GM21515 (cell line): Measurements from ENCODE around the gene SIK2.
"Not testable (repeated sequence)": the region's sequence is repeated elsewhere in the genome, so short reads cannot be mapped to it uniquely, and the experiment has no call there.

ENCODE experiments used
- ATAC-seq: cut with Tn5 transposase; IDR thresholded peaks from one replicate; pipeline ENCODE4 v1.9.1; 2021; ENCODE audit not compliant: unreplicated experiment

Gene SIK2

DNA sequence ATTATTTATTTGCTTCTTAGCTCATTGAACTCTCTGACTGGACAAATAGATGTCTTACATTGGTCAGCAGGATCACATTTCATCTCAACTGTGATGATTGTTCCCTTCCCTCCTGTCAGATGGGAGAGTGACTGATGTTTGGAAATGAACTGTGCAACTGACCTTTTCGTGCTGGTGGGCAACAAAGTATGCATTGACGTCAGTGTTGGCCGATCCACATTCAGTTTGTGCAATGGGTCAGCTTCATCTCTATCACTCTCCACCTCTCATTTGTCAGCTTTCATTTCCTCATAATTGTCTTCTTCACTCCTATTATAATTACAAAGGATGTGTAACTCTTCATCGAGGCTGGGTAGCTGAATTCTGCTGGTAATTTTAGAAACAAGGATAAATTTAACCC is 92.6 kb downstream of the SIK2 start:
- ATAC-seq, result no peak

DNA sequence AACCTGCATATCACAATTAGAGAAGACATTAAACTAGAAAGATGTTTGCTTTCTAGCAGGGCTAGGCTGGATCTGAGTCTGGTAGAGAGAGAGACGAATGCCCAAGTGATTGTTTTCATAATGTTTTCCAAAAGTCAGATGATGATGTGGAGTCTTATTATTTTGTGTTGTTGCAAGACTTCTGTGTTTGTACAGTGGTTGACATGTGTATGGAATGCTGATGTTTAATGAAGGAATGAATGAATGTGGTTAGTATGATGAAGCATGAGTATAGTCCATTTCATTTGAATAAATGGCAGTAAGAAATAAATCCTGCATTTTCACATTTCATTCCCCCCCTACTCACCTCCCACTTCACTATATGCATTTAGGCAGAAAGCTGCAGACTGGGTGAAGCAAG is 94.3 kb downstream of the SIK2 start:
- ATAC-seq, result no peak

DNA sequence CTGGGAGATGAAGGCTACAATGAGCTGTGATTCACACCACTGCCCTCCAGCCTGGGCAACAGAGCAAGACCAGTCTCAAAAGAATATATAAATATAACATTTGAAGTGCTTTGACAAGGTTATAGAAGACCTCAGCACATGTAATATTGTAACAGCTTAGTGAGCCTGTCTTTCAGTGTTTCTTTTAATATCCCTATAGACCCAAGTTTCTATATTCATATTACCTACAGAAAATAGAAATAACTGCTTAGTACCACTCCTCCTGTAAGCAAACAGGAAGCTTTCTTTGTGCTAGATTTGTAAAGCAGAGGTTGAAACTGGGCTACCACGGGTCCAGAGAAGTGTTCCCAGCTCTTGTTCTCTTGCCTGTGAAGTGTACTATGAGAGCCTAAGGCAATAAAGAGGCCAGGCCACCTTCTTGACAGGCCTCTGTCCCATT is 95.7 kb downstream of the SIK2 start:
- ATAC-seq, result peak; percentile 55

DNA sequence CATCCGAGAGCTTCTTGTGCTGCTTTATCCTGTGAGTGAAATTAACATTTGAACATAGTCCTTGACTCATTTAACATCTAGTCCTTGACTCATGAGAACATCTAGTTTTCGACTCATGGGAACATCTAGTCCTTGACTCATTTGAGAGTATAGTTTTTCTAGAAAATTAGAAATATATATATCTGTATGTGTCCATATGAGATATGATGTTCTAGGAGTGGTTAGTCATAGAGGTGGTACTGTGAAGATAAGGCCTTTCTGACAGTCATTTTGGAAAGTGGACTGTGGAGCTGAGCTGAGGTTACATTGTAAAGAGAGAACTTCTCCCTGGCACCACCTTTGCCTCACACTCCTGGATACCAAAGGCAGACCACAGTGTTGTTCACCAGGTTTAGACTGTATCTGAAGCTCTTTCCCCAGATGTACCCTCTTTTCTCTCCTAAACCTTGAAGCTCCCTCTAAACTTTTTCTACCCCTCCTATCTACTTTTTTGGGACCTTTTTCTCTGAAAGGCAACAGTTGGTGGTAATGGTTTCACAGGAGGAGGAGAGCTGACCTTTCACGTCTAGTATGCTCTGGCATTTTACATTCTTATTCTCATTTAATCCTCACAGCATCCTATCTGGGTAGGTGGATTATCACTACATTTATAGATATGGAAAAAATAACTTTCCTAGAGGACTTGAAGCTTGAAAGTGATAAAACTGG is 96.8 kb downstream of the SIK2 start:
- no peak for ATAC-seq

DNA sequence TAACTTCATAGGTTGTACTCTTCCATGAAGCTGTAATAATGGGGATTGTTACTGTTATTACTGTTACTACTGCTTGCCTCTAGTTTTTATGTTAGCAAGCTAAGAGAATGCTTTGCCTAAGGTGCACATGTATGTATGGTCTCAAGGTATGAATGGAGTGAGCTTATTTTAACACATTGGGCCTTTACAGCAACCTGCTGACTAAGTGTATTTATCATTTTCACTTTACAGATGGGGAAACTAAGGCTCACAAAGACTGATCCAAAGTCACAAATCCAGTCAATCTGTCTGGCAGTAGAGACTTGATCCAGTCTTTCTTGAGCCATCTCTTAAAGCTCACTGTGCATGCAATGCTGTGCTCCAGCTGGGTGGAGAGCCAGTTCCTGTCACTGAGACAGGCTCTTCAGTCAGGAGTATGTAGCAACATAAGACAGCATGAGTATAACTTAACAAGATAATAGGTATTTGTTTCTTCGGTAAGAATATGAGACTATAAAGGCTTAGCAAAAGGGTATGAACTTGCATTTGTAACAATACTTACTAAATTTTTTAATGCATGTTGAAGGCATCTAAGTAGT is 97.4 kb downstream of the SIK2 start:
- no peak for ATAC-seq

DNA sequence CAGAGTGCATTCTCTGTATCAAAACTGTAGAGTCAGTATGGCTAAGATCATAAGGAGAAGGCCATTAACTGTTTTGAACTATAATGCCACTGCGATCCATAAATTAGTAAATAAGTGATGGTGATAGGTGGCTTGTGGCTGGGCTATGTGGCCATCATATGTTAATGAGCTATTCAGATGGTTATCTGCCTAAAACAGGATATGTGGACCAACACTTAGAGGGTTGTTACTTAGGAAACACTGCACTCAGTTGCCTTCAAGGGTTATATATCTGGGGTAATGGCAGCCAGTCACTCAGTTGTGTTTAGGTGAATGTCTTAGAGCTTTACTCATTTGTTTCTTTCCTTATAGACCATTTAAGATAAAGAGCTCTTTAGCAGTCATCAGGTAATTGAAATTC is 97.9 kb downstream of the SIK2 start:
- ATAC-seq, result no peak

DNA sequence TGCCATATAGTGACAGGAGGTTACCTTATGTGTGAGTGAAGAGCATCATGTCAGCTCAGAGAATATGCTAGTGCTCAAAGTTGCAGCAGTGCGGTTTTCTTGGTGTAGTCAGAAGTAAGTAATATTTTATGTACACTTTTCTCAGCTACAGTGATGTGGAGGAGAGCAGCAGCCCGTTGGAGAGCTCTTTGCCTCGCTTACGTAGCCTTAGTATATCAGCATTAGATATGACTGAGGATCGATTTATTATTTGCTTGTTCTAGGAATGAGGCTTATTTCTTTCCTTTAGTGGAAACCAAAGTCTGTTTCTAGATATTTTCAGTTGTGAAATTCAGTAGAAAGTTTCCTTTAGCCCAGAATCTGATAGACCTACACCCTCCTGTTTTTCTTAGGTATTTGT is 100.4 kb downstream of the SIK2 start:
- ATAC-seq, result no peak

DNA sequence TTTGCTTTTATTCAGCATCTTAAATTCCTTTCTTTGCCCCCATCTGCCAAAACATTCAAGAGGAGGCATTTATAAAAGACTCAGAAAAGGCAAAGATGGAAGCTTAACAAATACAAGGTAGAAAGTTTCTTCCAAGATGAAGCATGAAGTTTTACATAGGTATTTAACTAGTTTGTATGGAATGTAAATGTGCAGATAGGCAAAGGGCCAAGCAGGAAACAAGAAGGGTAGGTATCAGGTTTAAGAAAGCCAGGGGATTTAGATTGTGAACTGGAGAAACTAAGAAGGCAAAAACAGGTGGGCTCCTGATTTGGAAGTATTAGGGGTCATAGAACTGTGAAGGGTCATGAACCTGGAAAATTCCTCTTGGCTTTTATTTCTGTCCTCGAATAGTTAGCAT is 101.3 kb downstream of the SIK2 start:
- no peak for ATAC-seq

DNA sequence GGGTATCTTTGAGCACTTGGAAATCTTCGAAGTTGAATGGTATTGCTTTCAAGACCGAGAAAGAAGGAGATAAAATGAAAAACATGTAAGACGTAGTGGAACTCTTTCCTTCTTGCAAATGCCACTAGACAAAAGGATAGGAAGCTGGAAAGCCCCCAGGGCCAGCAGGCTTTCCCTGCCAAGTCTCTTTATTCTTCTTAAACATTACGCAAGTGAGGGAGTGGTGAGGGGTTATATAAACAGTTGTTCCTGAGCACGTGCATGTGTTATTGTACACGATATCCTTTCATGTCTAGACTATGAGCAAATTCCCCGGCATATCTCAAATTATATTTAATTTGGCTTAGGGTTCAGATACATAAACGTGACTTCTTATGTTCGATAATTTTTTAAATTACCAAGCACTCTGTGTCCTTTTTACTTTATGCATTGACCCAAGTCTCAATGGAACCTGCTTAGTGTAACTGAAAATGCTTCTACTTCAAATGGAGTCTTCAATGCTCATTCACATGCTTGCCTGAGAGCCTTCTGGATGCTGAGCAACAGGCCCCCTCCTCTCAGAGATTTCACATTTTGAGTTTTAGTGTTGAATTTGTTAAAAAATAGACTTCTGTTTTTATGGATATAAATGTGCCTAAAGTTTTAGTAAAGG is 104.9 kb downstream of the SIK2 start:
- ATAC-seq, result no peak

DNA sequence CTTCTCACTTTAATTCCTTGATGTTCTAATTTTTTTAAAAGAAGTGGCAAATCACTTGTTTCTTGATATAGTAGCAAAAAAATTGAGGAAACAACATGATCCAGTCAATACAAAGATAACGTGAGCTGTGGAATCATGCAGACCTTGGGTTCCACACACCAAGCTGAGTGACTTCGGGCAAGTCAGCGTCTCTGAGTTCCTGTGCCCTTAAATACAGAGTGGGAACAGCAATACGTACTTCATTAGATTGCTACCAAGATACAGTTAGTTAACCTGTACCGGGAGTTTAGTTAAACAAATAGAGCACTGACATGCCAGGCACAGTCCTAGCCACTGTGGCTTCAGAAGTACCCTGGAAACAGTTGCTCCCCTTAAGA is 105.4 kb downstream of the SIK2 start:
- ATAC-seq, result no peak

DNA sequence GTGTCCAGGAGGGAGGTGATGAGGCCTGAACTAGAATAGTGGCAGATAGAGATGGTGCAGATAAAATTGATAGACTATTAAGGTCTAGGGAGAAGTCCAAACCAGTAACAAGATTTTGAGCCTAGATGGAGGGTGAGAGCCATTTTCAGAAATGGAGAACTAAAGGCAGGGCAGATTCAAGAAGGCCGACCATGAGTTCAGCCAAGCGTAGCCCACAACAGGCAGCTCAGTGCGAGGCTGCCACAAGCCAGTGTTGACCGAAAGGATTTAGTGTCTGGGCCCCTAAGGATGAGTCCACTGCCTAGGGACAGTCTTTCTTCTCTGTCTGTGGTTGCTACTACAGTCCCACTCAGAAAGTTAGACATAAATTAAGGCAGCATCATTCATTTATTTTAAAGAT is 112.3 kb downstream of the SIK2 start:
- ATAC-seq, result no peak

DNA sequence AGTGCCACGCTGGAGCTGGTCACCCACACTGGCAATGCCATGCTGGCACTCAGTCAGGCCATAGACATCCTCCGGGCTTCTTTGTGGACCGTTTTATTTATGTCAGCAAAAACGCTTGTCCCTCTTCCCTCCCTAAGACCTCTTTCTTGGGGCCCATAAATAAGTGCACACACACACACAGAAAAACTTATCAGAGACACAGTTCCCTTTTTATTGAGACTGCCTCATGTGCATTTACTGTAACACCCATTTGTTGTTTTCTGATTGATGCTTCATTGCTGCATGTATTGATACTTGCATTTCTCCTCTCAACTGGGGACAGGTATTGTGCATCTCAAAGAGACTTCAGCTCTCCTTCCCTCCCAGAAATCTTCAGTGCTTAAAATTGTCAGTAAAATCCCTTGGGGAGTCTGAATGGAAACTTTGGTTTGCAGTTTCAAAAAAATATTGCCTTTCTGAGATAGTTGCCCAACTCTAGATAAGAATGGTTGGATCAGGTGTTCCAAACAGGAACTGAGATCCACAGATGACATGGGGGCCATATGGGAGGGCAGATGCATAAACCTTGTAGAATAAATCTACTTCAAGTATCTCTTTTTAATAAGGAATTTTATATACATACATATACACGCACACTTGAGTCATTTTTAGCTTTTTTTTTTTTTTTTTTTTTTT is 113.0 kb downstream of the SIK2 start:
- ATAC-seq, result no peak

DNA sequence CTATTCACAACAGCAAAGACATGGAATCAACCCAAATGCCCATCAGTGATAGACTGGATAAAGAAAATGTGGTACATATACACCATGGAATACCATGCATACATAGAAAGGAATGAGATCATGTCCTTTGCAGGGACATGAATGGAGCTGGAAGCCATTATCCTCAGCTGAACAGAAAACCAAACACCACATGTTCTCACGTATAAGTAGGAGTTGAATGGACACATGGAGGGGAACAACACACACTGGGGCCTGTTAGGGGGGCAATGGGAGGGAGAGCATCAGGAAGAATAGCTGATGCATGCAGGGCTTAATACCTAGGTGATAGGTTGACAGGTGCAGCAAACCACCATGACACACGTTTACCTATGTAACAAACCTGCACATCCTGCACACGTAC is 115.4 kb downstream of the SIK2 start:
- ATAC-seq, result not testable (repeated sequence)

DNA sequence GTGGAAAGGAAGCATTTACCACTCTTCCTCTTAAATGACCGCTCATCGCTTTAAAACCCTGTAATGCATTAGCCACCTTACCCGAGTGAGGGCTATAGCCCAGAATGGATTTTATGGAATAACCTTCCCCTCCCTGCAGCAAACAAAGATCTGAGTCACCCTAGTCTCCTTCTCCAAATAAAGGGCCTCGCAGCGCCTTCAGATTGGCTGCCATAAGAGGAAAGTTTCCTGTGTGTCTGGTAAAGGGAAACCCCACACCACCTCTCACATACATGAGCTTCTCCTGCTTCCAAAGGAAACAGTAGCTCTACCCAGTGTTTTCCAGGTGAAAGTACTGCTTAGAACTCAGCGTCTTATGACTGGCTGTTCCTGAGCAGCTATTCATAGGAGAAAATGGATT is 116.2 kb downstream of the SIK2 start:
- no peak for ATAC-seq

DNA sequence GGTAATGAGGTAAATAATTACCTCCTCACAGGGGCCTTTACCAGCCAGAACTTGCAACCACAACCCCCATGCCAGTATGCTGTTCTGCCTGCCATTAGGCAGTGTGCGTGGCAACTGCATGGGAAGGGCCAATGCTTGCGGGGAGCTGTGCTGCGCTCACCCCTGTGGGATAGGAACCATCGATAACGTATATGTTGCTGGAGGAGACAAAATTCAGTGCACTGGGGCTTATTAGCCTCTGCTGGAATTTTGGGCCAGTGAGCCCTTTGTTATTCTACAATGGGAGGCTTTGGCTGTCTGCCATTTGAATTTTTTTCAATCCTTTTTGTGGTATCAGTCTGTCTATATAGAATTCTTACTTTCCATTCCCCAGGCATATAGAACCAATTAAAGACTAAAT is 116.6 kb downstream of the SIK2 start:
- no peak for ATAC-seq

DNA sequence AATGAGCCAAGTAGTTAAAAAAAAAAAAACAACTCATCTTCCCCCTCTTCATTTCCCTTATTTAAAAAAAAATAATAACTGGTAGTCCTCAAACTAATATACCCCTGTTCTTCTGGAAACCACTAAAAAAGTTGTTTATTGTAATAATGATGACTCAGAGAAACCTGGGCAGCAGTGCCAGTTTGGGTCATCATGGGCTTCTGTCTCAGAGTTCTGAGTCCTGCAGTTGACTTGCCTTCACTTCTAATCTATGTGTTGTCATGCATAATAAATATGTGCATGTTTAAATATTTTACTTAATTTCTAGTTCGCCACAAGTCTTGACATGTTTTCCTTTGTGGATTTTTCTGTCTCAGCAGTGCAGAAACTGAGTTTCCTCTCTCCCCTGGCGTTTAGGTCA is 117.1 kb downstream of the SIK2 start:
- ATAC-seq, result no peak

DNA sequence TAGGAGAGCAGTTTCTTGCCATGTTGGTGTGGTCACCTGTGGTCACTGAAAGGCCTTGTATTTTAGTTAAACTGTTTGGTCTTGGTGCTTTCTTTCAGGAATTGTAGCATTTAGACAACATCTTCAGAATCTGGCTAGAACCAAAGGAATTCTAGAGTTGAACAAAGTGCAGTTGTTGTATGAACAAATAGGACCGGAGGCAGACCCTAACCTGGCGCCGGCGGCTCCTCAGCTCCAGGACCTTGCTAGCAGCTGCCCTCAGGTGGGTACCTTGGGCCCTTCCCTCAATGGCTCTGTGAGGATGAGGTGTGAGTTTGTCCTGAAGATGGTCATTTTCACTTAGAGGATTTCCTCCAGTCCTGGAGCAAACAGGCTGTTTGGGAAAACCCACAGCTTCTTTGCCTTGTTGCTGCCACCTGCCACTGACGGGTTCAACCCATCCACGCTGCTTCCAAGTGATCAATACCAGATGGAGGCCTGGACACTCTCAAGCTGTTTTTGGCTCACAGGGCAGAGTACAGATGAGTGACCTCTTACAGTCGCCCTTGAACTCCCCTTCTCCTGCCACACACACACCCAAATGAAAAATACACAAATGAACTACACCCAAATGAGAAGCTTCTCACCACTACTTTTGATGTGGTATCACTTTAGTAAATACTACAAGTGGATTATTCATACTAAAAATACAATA is 118.7 kb downstream of the SIK2 start:
- ATAC-seq, result no peak

DNA sequence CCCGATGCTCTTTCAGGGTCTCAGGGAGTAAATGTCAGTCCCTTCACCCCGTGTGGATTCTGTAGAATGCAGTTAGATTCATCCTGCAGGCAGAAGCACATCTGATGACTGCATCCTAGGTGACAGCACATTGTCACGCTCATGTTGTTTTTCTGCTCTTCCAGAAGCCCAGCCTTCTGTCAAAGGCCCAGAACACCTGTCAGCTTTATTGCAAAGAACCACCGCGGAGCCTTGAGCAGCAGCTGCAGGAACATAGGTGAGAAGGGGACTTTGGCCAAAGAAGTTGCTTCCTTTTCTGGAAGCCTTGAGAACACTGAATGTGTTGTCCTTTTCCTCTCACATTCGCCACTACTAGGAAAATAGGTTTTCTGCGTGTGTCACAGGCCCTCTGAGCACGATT is 120.3 kb downstream of the SIK2 start:
- no peak for ATAC-seq

DNA sequence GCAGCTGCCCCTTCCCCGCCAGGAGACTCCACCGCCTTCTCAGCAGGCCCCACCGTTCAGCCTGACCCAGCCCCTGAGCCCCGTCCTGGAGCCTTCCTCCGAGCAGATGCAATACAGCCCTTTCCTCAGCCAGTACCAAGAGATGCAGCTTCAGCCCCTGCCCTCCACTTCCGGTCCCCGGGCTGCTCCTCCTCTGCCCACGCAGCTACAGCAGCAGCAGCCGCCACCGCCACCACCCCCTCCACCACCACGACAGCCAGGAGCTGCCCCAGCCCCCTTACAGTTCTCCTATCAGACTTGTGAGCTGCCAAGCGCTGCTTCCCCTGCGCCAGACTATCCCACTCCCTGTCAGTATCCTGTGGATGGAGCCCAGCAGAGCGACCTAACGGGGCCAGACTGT is 121.3 kb downstream of the SIK2 start:
- no peak for ATAC-seq

DNA sequence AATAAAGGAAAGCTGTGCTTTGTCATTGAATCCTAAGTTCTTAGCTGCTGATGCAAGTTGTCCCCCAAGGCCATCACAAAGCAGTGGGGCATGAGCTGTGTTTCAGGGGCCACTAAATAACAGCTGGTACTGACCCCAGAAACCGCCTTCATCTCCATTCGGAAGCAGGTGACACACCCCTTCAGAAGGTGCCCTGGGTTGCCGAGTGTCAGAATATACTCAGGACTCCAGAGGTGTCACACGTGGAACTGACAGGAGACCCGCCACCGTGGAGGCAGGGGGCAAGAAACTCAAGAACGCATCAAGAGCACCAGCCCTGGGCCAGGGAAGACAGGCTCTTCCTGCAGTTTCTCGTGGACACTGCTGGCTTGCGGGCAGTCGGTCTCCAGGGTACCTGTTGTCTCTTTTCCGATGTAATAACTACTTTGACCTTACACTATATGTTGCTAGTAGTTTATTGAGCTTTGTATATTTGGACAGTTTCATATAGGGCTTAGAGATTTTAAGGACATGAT is 122.4 kb downstream of the SIK2 start:
- ATAC-seq, result no peak

DNA sequence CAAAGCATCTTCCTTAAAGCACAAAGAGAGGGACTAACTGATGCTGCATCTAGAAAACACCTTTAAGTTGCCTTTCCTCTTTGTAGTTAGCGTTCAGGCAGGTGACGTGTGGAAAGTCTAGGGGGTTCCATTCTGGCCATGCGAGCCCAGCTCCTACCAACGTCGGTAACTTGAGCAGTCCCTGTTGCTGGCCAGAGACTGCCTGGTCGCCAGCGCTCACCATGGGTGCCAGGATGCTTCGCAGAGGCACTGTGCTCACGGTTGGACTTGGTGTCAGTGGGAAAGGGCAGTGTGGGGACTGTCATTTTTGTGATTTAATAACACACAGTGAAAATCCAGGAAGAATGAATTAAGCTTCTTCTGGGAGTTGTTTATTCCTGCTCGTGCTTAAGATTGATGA is 123.4 kb downstream of the SIK2 start:
- ATAC-seq, result no peak
